ENCODE results near the gene IGFL4.
A peak's percentile ranks its signal among the peaks of the same experiment; 100 is the strongest.

IGFL4 gene

GRCh38 chr19:46069806-46070341, 29.1 kb upstream of the IGFL4 start:
- no peak for DNase-seq
- H3K4me3 Mint-ChIP-seq, result no peak overlapping the region

GRCh38 chr19:46068345-46069258, 27.8 kb upstream of the IGFL4 start:
- H3K4me3 Mint-ChIP-seq, result no peak overlapping the region
- H3K4me1 Mint-ChIP-seq, result peaks cover 5% of the 10 kb centered on the region
- DNase-seq, result no peak
- no peak for ATAC-seq
- no peaks in the 10 kb centered on the region for H3K9me3 Mint-ChIP-seq
- H3K27me3 Mint-ChIP-seq, result peaks cover 96% of the 10 kb centered on the region
- H3K27ac Mint-ChIP-seq, result no peak overlapping the region

More at GRCh38 chr19:46069806-46070341, 29.1 kb upstream of the IGFL4 start:
- H3K4me1 Mint-ChIP-seq, result peaks cover 5% of the 10 kb centered on the region
- ATAC-seq, result no peak
- peaks cover 98% of the 10 kb centered on the region for H3K27me3 Mint-ChIP-seq
- H3K9me3 Mint-ChIP-seq, result no peaks in the 10 kb centered on the region
- H3K27ac Mint-ChIP-seq, result no peak overlapping the region

GRCh38 chr19:46067691-46068090, 26.9 kb upstream of the IGFL4 start:
- Mint-ChIP-seq H3K27me3 (peaks cover 96% of the 10 kb centered on the region), H3K4me1 (no peaks in the 10 kb centered on the region), H3K9me3 (no peaks in the 10 kb centered on the region), H3K4me3 (no peak overlapping the region), H3K27ac (no peak overlapping the region)
- ATAC-seq (no peak), DNase-seq (no peak)

GRCh38 chr19:46066471-46066870, 25.7 kb upstream of the IGFL4 start:
- no peaks in the 10 kb centered on the region for H3K4me1 Mint-ChIP-seq
- ATAC-seq (no peak), DNase-seq (no peak)
- H3K27ac Mint-ChIP-seq, result peak overlapping the region in 1 of 2 donors; percentile 36
- H3K27me3 Mint-ChIP-seq, result peaks cover 96% of the 10 kb centered on the region
- peaks cover 0 to 8% of the 10 kb centered on the region in 2 donors for H3K9me3 Mint-ChIP-seq
- no peak overlapping the region for H3K4me3 Mint-ChIP-seq

GRCh38 chr19:46065486-46066071, 24.8 kb upstream of the IGFL4 start:
- H3K4me1 Mint-ChIP-seq, result no peaks in the 10 kb centered on the region
- ATAC-seq, result no peak
- no peak overlapping the region for H3K27ac Mint-ChIP-seq
- no peak for DNase-seq
- peaks cover 89% of the 10 kb centered on the region for H3K27me3 Mint-ChIP-seq
- peaks cover 0 to 13% of the 10 kb centered on the region in 2 donors for H3K9me3 Mint-ChIP-seq
- H3K4me3 Mint-ChIP-seq, result no peak overlapping the region

GRCh38 chr19:46063201-46063600, 22.4 kb upstream of the IGFL4 start:
- no peaks in the 10 kb centered on the region for H3K4me1 Mint-ChIP-seq
- no peak overlapping the region for H3K27ac Mint-ChIP-seq
- peaks cover 78% of the 10 kb centered on the region for H3K27me3 Mint-ChIP-seq
- DNase-seq (no peak), ATAC-seq (no peak)
- H3K4me3 Mint-ChIP-seq, result no peak overlapping the region
- peaks cover 0 to 13% of the 10 kb centered on the region in 2 donors for H3K9me3 Mint-ChIP-seq

GRCh38 chr19:46060012-46060411, 19.2 kb upstream of the IGFL4 start:
- H3K9me3 Mint-ChIP-seq, result peaks cover 0 to 13% of the 10 kb centered on the region in 2 donors
- ATAC-seq (no peak), DNase-seq (no peak)
- no peaks in the 10 kb centered on the region for H3K4me1 Mint-ChIP-seq
- peaks cover 74% of the 10 kb centered on the region for H3K27me3 Mint-ChIP-seq
- H3K4me3 Mint-ChIP-seq, result no peak overlapping the region
- H3K27ac Mint-ChIP-seq, result no peak overlapping the region

GRCh38 chr19:46058778-46059177, 18.0 kb upstream of the IGFL4 start:
- Mint-ChIP-seq H3K4me3 (no peak overlapping the region), H3K27me3 (peaks cover 76% of the 10 kb centered on the region), H3K27ac (no peak overlapping the region), H3K4me1 (no peaks in the 10 kb centered on the region), H3K9me3 (peaks cover 0 to 13% of the 10 kb centered on the region in 2 donors)
- ATAC-seq (no peak), DNase-seq (no peak)

- H3K9me3 Mint-ChIP-seq, result peaks cover 0 to 5% of the 10 kb centered on the region in 2 donors
- H3K4me3 Mint-ChIP-seq, result no peak overlapping the region
- peaks cover 68% of the 10 kb centered on the region for H3K27me3 Mint-ChIP-seq
- no peak overlapping the region for H3K27ac Mint-ChIP-seq
- ATAC-seq (no peak), DNase-seq (no peak)
- H3K4me1 Mint-ChIP-seq, result no peaks in the 10 kb centered on the region
These were observed 15.7 kb upstream of the IGFL4 start for GRCh38 chr19:46056536-46056935.

- no peak for DNase-seq
- Mint-ChIP-seq H3K9me3 (no peaks in the 10 kb centered on the region), H3K27me3 (peaks cover 87% of the 10 kb centered on the region), H3K4me1 (no peaks in the 10 kb centered on the region), H3K4me3 (no peak overlapping the region), H3K27ac (no peak overlapping the region)
- no peak for ATAC-seq
These were observed 12.1 kb upstream of the IGFL4 start for GRCh38 chr19:46052896-46053295.

- DNase-seq (no peak), ATAC-seq (no peak)
- peaks cover 91% of the 10 kb centered on the region for H3K27me3 Mint-ChIP-seq
- no peak overlapping the region for H3K4me3 Mint-ChIP-seq
- H3K9me3 Mint-ChIP-seq, result peaks cover 5 to 8% of the 10 kb centered on the region in 2 donors
- peak overlapping the region in 1 of 2 donors; percentile 77 for H3K27ac Mint-ChIP-seq
- no peaks in the 10 kb centered on the region for H3K4me1 Mint-ChIP-seq
These were observed 8.8 kb upstream of the IGFL4 start for GRCh38 chr19:46049597-46049996.

- ATAC-seq (no peak), DNase-seq (no peak)
- Mint-ChIP-seq H3K9me3 (peaks cover 5 to 8% of the 10 kb centered on the region in 2 donors), H3K4me1 (peaks cover 6% of the 10 kb centered on the region), H3K4me3 (no peak overlapping the region), H3K27me3 (peaks cover 92% of the 10 kb centered on the region), H3K27ac (no peak overlapping the region)
These were observed 2.7 kb upstream of the IGFL4 start for GRCh38 chr19:46043519-46043918.

GRCh38 chr19:46042252-46042883, 1.6 kb upstream of the IGFL4 start:
- ATAC-seq, result peak; percentile 49
- Mint-ChIP-seq H3K4me1 (peaks cover 6% of the 10 kb centered on the region), H3K9me3 (peaks cover 5 to 8% of the 10 kb centered on the region in 2 donors), H3K4me3 (no peak overlapping the region), H3K27ac (no peak overlapping the region), H3K27me3 (peaks cover 84% of the 10 kb centered on the region)
- DNase-seq, result no peak

- no peak overlapping the region for H3K4me3 Mint-ChIP-seq
- no peak overlapping the region for H3K27ac Mint-ChIP-seq
- peaks cover 6% of the 10 kb centered on the region for H3K4me1 Mint-ChIP-seq
- H3K27me3 Mint-ChIP-seq, result peaks cover 80% of the 10 kb centered on the region
- no peak for ATAC-seq
- DNase-seq, result no peak
- H3K9me3 Mint-ChIP-seq, result no peaks in the 10 kb centered on the region
These were observed 677 bp downstream of the IGFL4 start for GRCh38 chr19:46040125-46040524.

- no peak overlapping the region for H3K4me3 Mint-ChIP-seq
- peaks cover 53% of the 10 kb centered on the region for H3K27me3 Mint-ChIP-seq
- DNase-seq (no peak), ATAC-seq (no peak)
- no peak overlapping the region for H3K27ac Mint-ChIP-seq
- H3K9me3 Mint-ChIP-seq, result no peaks in the 10 kb centered on the region
- H3K4me1 Mint-ChIP-seq, result no peaks in the 10 kb centered on the region
These were observed 4.1 kb downstream of the IGFL4 start for GRCh38 chr19:46036744-46037128.

Data from stimulated activated naive CD8-positive, alpha-beta T cell treated with anti-CD3 and anti-CD28 coated beads, Interleukin-15, amount 100 ng/mL, for 72 hours (primary cell).